Esophagus muscularis mucosa (tissue), 4 donors: Measurements from ENCODE around the gene IFI27L1. TPM values are rescaled to one million over a fixed set of nuclear protein-coding genes. Genes with fewer than 3 reads are reported as not detected.

ENCODE experiments used
- DNase-seq: peaks from one replicate; pipeline ENCODE4 v3.0.0-alpha.2; 2017; ENCODE audit errors: extremely low spot score
- H3K27ac ChIP-seq, 4 donors: fragments of 200-600 bp; sonication (generic); replicated peaks in 1 of 4; 1 replicate in 3 of 4; 2 replicates in 1 of 4; pipeline ENCODE4 v1.5.1; 2016 to 2019; ENCODE audit warnings: mild to moderate bottlenecking in 1 of 4
- H3K27me3 ChIP-seq, 4 donors: fragments of 200-600 bp; sonication (generic); one replicate each; pipeline versions ENCODE4 v1.5.1 to v1.6.0; 2016 to 2019
- H3K36me3 ChIP-seq, 4 donors: fragments of 200-600 bp; sonication (generic); one replicate each; pipeline ENCODE4 v1.5.1; 2016 to 2019
- H3K4me1 ChIP-seq, 4 donors: fragments of 200-600 bp; sonication (generic); one replicate each; pipeline ENCODE4 v1.5.1; 2016 to 2019
- H3K4me3 ChIP-seq, 4 donors: fragments of 200-600 bp; sonication (generic); 1 replicate in 2 of 4; 2 replicates in 2 of 4; pipeline ENCODE4 v1.5.1; 2016 to 2019; ENCODE audit warnings: mild to moderate bottlenecking in 4 of 4, moderate library complexity in 1 of 4
- H3K9me3 ChIP-seq, 4 donors: fragments of 200-600 bp; sonication (generic); 1 replicate in 3 of 4; 2 replicates in 1 of 4; pipeline ENCODE4 v1.5.1; 2016 to 2019
- CTCF ChIP-seq, 3 experiments: fragments of 200-600 bp in 2 of 3; fragments of 450-650 bp in 1 of 3; sonication (generic) in 2 of 3; IDR thresholded peaks; one replicate each; pipeline ENCODE4 v1.5.1; 2017 to 2019; ENCODE audit warnings: antibody characterized with exemption in 3 of 3, mild to moderate bottlenecking in 2 of 3, moderate library complexity in 1 of 3
- EP300 ChIP-seq: sonication (generic); formaldehyde crosslinking; IDR thresholded peaks from one replicate; pipeline ENCODE4 v1.6.1; 2017; ENCODE audit warnings: antibody characterized with exemption
- POLR2A ChIP-seq: fragments of 450-650 bp; IDR thresholded peaks from one replicate; pipeline ENCODE4 v1.6.1; 2017; ENCODE audit warnings: antibody characterized with exemption, moderate library complexity, mild to moderate bottlenecking, low read depth
- POLR2AphosphoS5 ChIP-seq, 2 donors: sonication (generic); formaldehyde crosslinking; IDR thresholded peaks; one replicate each; pipeline ENCODE4 v1.6.1; 2017; ENCODE audit warnings: antibody characterized with exemption in 2 of 2
- WGBS: methylation state at CpG from one replicate; pipeline ENCODE4 v1.1.5; 2018; 5-methylcytosine and 5-hydroxymethylcytosine counted together
- intact Hi-C: fragments of 100-400 bp; cut with DNase I; formaldehyde crosslinking; loops from one replicate; pipeline ENCODE4 v1.15.1; 2023
- total RNA-seq, 4 donors: library from RNA; depleted of rRNA; stranded (reverse); fragments of >200 nt; gene quantifications; one replicate each; pipeline versions ENCODE4 v1.1.0 to v1.2.1, GENCODE V29; 2016

The IFI27L1 gene
- total RNA-seq, 4 donors from 2014 or later: 5.8 to 12.9 (median 6.4) TPM

- H3K27me3 ChIP-seq: no peaks in the 10 kb centered on the region
- no peak for TF ChIP-seq POLR2AphosphoS5 (IDR thresholded peaks at IDR 0.05)
- TF ChIP-seq POLR2A: no peak
- no peak for TF ChIP-seq CTCF (IDR thresholded peaks at IDR 0.05)
- no peak for TF ChIP-seq EP300
- DNase-seq: peak; percentile 68
- peaks cover 0 to under 1% (median 0%) of the 10 kb centered on the region in 4 donors for H3K9me3 ChIP-seq
- peaks cover 5 to 22% (median 21%) of the 10 kb centered on the region in 4 donors for H3K4me1 ChIP-seq
- H3K36me3 ChIP-seq: peaks cover 0 to 10% (median 7%) of the 10 kb centered on the region in 4 donors
- H3K4me3 ChIP-seq: no peak overlapping the region
- no peak overlapping the region for H3K27ac ChIP-seq
- 89% methylated on average over 1 of the region's 1 CpG for whole genome bisulfite sequencing
- intact Hi-C loops: loop anchor here (5.0 kb wide), 1 partner anchor 44 kb away; the partner anchor contains the start of genes DDX24 and IFI27L1
Measured at GRCh38 chr14:94126419-94126677, 45.2 kb downstream of the IFI27L1 start.

DNA sequence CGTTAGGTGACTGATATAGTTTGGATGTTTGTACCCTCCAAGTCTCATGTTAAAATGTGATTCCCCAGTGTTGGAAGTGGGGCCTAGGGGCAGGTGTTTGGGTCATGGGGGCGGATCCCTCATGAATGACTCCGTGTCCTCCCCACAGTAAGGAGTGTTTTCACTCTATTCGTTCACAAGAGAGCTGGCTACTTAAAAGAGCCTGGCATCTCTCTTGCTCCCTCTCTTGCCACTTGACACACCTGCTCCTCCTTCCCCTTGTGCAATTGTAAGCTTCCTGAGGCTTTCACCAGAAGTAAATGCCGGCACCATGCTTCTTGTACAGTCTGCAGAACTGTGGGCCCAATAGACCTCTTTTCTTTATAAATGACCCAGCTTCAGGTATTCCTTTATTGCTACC is 45.7 kb downstream of the IFI27L1 start:
- DNase-seq: peak; percentile 68
- H3K36me3 ChIP-seq: peaks cover 0 to 10% (median 7%) of the 10 kb centered on the region in 4 donors
- 95% methylated on average over 5 of the region's 5 CpGs for WGBS
- intact Hi-C loops: loop anchor here (5.0 kb wide), 1 partner anchor 44 kb away; the partner anchor contains the start of genes DDX24 and IFI27L1
- H3K27ac ChIP-seq: no peak overlapping the region
- H3K27me3 ChIP-seq: no peaks in the 10 kb centered on the region
- no peak for TF ChIP-seq CTCF (IDR thresholded peaks at IDR 0.05)
- TF ChIP-seq POLR2AphosphoS5 (IDR thresholded peaks at IDR 0.05): no peak
- TF ChIP-seq EP300: no peak
- TF ChIP-seq POLR2A: no peak
- H3K9me3 ChIP-seq: no peaks in the 10 kb centered on the region
- H3K4me1 ChIP-seq: peaks cover 5 to 22% (median 21%) of the 10 kb centered on the region in 4 donors
- H3K4me3 ChIP-seq: no peak overlapping the region

- Histone ChIP-seq H3K27ac (no peak overlapping the region), H3K27me3 (no peaks in the 10 kb centered on the region), H3K4me1 (peaks cover 5 to 22% (median 21%) of the 10 kb centered on the region in 4 donors), H3K36me3 (peaks cover 0 to 10% (median 7%) of the 10 kb centered on the region in 4 donors), H3K4me3 (no peak overlapping the region), H3K9me3 (no peaks in the 10 kb centered on the region)
- no peak for DNase-seq
- 97% methylated on average over 3 of the region's 6 CpGs for WGBS
- TF ChIP-seq EP300 (no peak), POLR2AphosphoS5 (IDR thresholded peaks at IDR 0.05) (no peak), CTCF (IDR thresholded peaks at IDR 0.05) (no peak), POLR2A (no peak)
- intact Hi-C loops: loop anchor here (5.0 kb wide), 1 partner anchor 45 kb away; the partner anchor contains the start of genes DDX24 and IFI27L1
Measured at GRCh38 chr14:94127330-94127729, 46.2 kb downstream of the IFI27L1 start.

- no peaks in the 10 kb centered on the region for H3K27me3 ChIP-seq
- WGBS: 96% methylated on average over 5 of the region's 14 CpGs
- H3K27ac ChIP-seq: peak overlapping the region; percentile 77 to 87 (median 84)
- TF ChIP-seq CTCF (IDR thresholded peaks at IDR 0.05) (no peak), POLR2A (no peak), POLR2AphosphoS5 (IDR thresholded peaks at IDR 0.05) (no peak), EP300 (no peak)
- H3K4me1 ChIP-seq: peaks cover 5 to 22% (median 21%) of the 10 kb centered on the region in 4 donors
- intact Hi-C loops: loop anchor here (5.0 kb wide), 1 partner anchor 46 kb away; the partner anchor contains the start of genes DDX24 and IFI27L1
- peak overlapping the region in 2 of 4 donors; percentile 51 to 56 for H3K4me3 ChIP-seq
- no peaks in the 10 kb centered on the region for H3K9me3 ChIP-seq
- H3K36me3 ChIP-seq: peaks cover 0 to 10% (median 7%) of the 10 kb centered on the region in 4 donors
- DNase-seq: peak; percentile 74
Measured at GRCh38 chr14:94128216-94128839, 47.2 kb downstream of the IFI27L1 start.
